Activated B cell treated with CpG ODN at 0.5 μM for 24 hours (primary cell): ENCODE results near the gene NXN. TPM values are rescaled to one million over a fixed set of nuclear protein-coding genes. Genes with fewer than 3 reads are reported as not detected.

Experiments used
- ATAC-seq: fragments of 200-7000 bp; cut with Tn5 transposase; one replicate; pipeline ENCODE4 v1.10.0; 2021; ENCODE audit warnings: low read depth, mild to moderate bottlenecking, moderate library complexity
- CTCF ChIA-PET: fragments of 350-600 bp; sonication (Branson Sonifier 250); formaldehyde crosslinking; loops from one replicate; lab custom pipeline; 2021; ENCODE audit warnings: antibody characterized with exemption; lab: Charles Lee
- POLR2A ChIA-PET: fragments of 350-600 bp; sonication (Branson Sonifier 250); formaldehyde crosslinking; loops from one replicate; lab custom pipeline; 2021; ENCODE audit warnings: antibody characterized with exemption; lab: Charles Lee
- DNase-seq: peaks from one replicate; pipeline ENCODE4 v3.0.0; 2022
- H3K27ac Mint-ChIP-seq: one replicate; pipeline ENCODE4 v1.8.0; 2020; ENCODE audit warnings: mixed read lengths
- H3K27me3 Mint-ChIP-seq: one replicate; pipeline ENCODE4 v1.8.0; 2021; ENCODE audit warnings: mixed read lengths
- H3K36me3 Mint-ChIP-seq: one replicate; pipeline ENCODE4 v1.8.0; 2021; ENCODE audit warnings: low read depth, mixed read lengths
- H3K4me1 Mint-ChIP-seq: one replicate; pipeline ENCODE4 v1.8.0; 2021; ENCODE audit warnings: mixed read lengths
- H3K4me3 Mint-ChIP-seq: one replicate; pipeline ENCODE4 v1.8.0; 2020; ENCODE audit warnings: mild to moderate bottlenecking, mixed read lengths
- H3K9me3 Mint-ChIP-seq: one replicate; pipeline ENCODE4 v1.8.0; 2020; ENCODE audit warnings: mixed read lengths
- CTCF ChIP-seq: fragments of 200-600 bp; IDR thresholded peaks from one replicate; pipeline ENCODE4 v1.8.0; 2022; ENCODE audit warnings: antibody characterized with exemption, mild to moderate bottlenecking
- intact Hi-C: fragments of 100-400 bp; cut with micrococcal nuclease; formaldehyde crosslinking; loops from one replicate; pipeline ENCODE4 v1.15.1; 2024
- total RNA-seq: library from RNA; stranded (reverse); gene quantifications from 2 replicates; pipeline ENCODE4 v1.2.3, GENCODE V29; 2022

The NXN gene
- total RNA-seq, result 0.15 and 0.22 TPM in 2 replicates

DNA sequence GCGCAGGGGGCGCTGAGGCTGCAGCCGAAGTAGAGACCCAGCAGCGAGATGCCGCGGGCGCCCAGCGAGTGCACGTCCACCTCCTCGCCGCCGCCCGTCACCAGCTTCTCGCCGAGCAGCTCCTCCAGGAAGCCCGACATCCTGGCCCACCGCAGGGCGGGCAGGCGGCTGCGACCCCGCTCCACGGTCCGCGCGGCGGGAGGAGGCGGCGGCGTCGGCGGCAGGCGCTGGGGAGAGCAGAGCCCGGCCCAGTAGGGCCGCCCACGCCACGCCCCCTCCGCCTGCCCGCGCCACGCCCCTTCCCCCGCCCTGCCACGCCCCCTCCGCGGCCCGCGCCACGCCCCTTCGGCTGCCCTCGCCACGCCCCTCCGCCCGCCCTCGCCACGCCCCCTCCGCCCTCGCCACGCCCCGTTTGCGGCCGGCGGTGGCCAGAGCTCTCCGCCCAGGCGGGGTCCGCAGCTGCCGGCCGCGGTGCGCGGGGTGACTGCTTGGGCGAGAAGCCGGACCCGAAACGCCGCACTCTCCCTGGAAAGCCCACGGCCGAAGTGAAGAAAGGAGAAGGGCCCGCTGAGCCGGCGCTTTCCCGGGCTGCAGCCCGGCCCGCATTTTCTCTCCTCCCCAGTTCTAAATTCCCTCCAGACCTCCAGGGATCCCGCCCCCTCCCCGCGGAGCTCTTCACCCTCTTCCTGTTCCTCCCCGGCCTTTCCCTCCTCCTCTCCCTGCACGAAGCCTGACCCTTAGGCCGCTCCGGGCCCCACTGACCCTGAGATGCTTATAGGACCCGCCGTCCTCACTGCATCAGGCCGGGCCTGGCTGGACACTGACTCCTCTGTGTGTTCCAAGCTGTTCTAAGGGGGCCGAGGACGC is at the start of gene NXN:
Gene NXN (minus strand): TSS at position 238 of the 867 bp plus-strand sequence.
- DNase-seq (peak; percentile 93), ATAC-seq (peak; percentile 87)
- H3K4me3 Mint-ChIP-seq, result peak within 1 kb of the TSS; percentile 83
- peaks cover 25% of the 10 kb centered on the region for H3K27me3 Mint-ChIP-seq
- H3K4me1 Mint-ChIP-seq, result peaks cover 19% of the 10 kb centered on the region
- TF ChIP-seq CTCF, result no peak
- ChIA-PET POLR2A (interaction anchor here (0.6 to 3.5 kb wide), 4 partner anchors 17 to 489 kb away, joined by 3 to 36 read pairs (median 4); partner anchors contain the start of gene TIMM22), CTCF (interaction anchor here (0.9 to 2.8 kb wide), 6 partner anchors 17 to 835 kb away, joined by 3 to 29 read pairs (median 12); partner anchors contain the start of gene TIMM22)
- intact Hi-C loops, result loop anchor here (1.0 to 2.0 kb wide), 3 partner anchors 197 to 835 kb away; partner anchors contain the start of genes GEMIN4, GLOD4 and MRM3
- H3K27ac Mint-ChIP-seq, result peak within 1 kb of the TSS; percentile 61
- H3K36me3 Mint-ChIP-seq, result no peaks in the 10 kb centered on the region
- H3K9me3 Mint-ChIP-seq, result no peaks in the 10 kb centered on the region

GRCh38 chr17:1027044-1027443 is 47.5 kb upstream of the NXN start:
- no peaks in the 10 kb centered on the region for H3K27me3 Mint-ChIP-seq
- ATAC-seq (no peak), DNase-seq (no peak)
- no peak overlapping the region for H3K27ac Mint-ChIP-seq
- POLR2A ChIA-PET, result no interaction called here
- no peak for TF ChIP-seq CTCF
- no peaks in the 10 kb centered on the region for H3K4me1 Mint-ChIP-seq
- peaks cover 12% of the 10 kb centered on the region for H3K36me3 Mint-ChIP-seq
- CTCF ChIA-PET, result no interaction called here
- H3K4me3 Mint-ChIP-seq, result no peak overlapping the region
- no peaks in the 10 kb centered on the region for H3K9me3 Mint-ChIP-seq
- intact Hi-C loops, result no loop called here

DNA sequence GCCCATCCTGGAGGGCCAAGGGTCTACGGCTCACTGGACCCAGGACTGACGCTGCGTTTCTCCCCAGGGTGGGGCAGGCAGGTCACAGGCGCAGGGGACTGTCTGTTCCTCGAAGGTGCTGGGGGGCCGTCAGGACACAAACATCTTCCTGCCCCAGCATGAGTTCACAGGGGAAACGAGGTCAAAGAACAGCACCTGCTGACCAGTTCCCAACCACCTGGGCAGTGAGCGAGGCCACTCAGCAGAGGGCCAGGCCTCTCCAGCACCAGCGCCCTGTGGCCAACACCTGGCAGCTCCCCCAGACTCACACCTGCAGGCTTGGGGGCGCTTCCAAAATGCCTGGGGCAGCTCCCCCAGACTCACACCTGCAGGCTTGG is 47.0 kb upstream of the NXN start:
- Mint-ChIP-seq H3K4me3 (no peak overlapping the region), H3K9me3 (no peaks in the 10 kb centered on the region), H3K27me3 (no peaks in the 10 kb centered on the region), H3K27ac (no peak overlapping the region), H3K4me1 (no peaks in the 10 kb centered on the region), H3K36me3 (peaks cover 12% of the 10 kb centered on the region)
- ATAC-seq, result no peak
- no peak for DNase-seq
- ChIA-PET CTCF (no interaction called here), POLR2A (no interaction called here)
- intact Hi-C loops, result no loop called here
- TF ChIP-seq CTCF, result no peak

GRCh38 chr17:1025733-1026598 is 46.4 kb upstream of the NXN start:
- intact Hi-C loops, result no loop called here
- POLR2A ChIA-PET, result no interaction called here
- no peaks in the 10 kb centered on the region for H3K4me1 Mint-ChIP-seq
- CTCF ChIA-PET, result no interaction called here
- TF ChIP-seq CTCF, result no peak
- DNase-seq (no peak), ATAC-seq (no peak)
- H3K4me3 Mint-ChIP-seq, result no peak overlapping the region
- no peaks in the 10 kb centered on the region for H3K9me3 Mint-ChIP-seq
- no peaks in the 10 kb centered on the region for H3K27me3 Mint-ChIP-seq
- peaks cover 12% of the 10 kb centered on the region for H3K36me3 Mint-ChIP-seq
- H3K27ac Mint-ChIP-seq, result no peak overlapping the region

DNA sequence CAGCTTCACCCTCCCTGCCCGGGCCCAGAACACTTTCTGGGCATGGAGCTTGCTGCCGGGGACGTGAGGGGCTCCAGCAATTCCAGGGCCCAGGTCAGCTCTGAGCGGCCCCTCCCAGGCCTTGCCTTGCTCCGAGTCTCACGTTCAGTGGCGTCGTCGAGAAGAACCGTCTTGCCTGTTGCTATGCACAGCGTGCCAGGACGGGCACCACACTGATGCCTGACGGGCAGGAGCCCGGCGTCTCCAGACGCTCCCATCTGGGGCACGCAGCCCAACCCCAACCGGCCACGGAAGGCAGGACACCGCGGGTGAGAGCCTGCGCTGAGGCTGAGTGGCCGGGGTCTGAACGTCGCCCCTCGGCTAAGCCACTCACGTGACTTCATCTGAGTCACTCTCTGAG is 44.5 kb upstream of the NXN start:
- Mint-ChIP-seq H3K9me3 (no peaks in the 10 kb centered on the region), H3K4me3 (no peak overlapping the region), H3K36me3 (peaks cover 16% of the 10 kb centered on the region), H3K27ac (no peak overlapping the region), H3K27me3 (no peaks in the 10 kb centered on the region), H3K4me1 (no peaks in the 10 kb centered on the region)
- ChIA-PET CTCF (no interaction called here), POLR2A (no interaction called here)
- ATAC-seq (no peak), DNase-seq (no peak)
- intact Hi-C loops, result no loop called here
- TF ChIP-seq CTCF, result no peak
